Ectodermal cell (in vitro differentiated cells): ENCODE results near the gene SNAI3.

Experiments
- H3K27ac ChIP-seq: 2 replicates; pipeline ENCODE4 v1.7.0; 2013; ENCODE audit warnings: mild to moderate bottlenecking, low read depth, low read length; ENCODE audit not compliant: insufficient read depth, poor library complexity, severe bottlenecking
- H3K27me3 ChIP-seq: 2 replicates; pipeline ENCODE4 v1.7.0; 2013; ENCODE audit warnings: mild to moderate bottlenecking, low read length; ENCODE audit not compliant: insufficient read depth, control insufficient read depth, poor library complexity, severe bottlenecking
- H3K36me3 ChIP-seq: one replicate; pipeline ENCODE4 v1.7.0; 2013; ENCODE audit warnings: low read length; ENCODE audit not compliant: control insufficient read depth, insufficient read depth
- H3K4me1 ChIP-seq: one replicate; pipeline ENCODE4 v1.7.0; 2013; ENCODE audit warnings: low read length; ENCODE audit not compliant: control insufficient read depth, insufficient read depth
- H3K4me3 ChIP-seq: 2 replicates; pipeline ENCODE4 v1.7.0; 2013; ENCODE audit warnings: low read depth, low read length, control low read depth; ENCODE audit not compliant: insufficient read depth
- H3K9me3 ChIP-seq: 2 replicates; pipeline ENCODE4 v1.7.0; 2013; ENCODE audit warnings: mild to moderate bottlenecking, low read length, moderate library complexity; ENCODE audit not compliant: control insufficient read depth
- WGBS, 2 experiments: methylation state at CpG; one replicate each; pipeline ENCODE4 v1.1.7; 2013; ENCODE audit warnings: missing lambda C conversion rate in 2 of 2; 5-methylcytosine and 5-hydroxymethylcytosine counted together

The SNAI3 gene

GRCh38 chr16:88655733-88656281 is 30.5 kb downstream of the SNAI3 start:
- H3K9me3 ChIP-seq = no peaks in the 10 kb centered on the region
- no peak overlapping the region for H3K4me3 ChIP-seq
- WGBS, 2 experiments = 93% methylated on average over 29 of the region's 29 CpGs
- peaks cover 7% of the 10 kb centered on the region for H3K4me1 ChIP-seq
- H3K27me3 ChIP-seq = no peaks in the 10 kb centered on the region
- H3K27ac ChIP-seq = no peak overlapping the region
- H3K36me3 ChIP-seq = peaks cover 5% of the 10 kb centered on the region

- Histone ChIP-seq H3K4me1 (peaks cover 7% of the 10 kb centered on the region), H3K4me3 (no peak overlapping the region), H3K27ac (no peak overlapping the region), H3K36me3 (peaks cover 5% of the 10 kb centered on the region), H3K9me3 (no peaks in the 10 kb centered on the region), H3K27me3 (no peaks in the 10 kb centered on the region)
- 94 to 95% methylated on average over 50 of the region's 50 CpGs for WGBS, 2 experiments
These were observed 31.1 kb downstream of the SNAI3 start for GRCh38 chr16:88655053-88655732.

- Histone ChIP-seq H3K4me3 (no peak overlapping the region), H3K27me3 (no peaks in the 10 kb centered on the region), H3K27ac (no peak overlapping the region), H3K9me3 (no peaks in the 10 kb centered on the region), H3K4me1 (peaks cover 12% of the 10 kb centered on the region), H3K36me3 (peaks cover 5% of the 10 kb centered on the region)
- 93 to 95% methylated on average over 28 of the region's 28 CpGs for WGBS, 2 experiments
These were observed 31.8 kb downstream of the SNAI3 start for GRCh38 chr16:88654363-88655052.

- peaks cover 5% of the 10 kb centered on the region for H3K36me3 ChIP-seq
- no peak overlapping the region for H3K27ac ChIP-seq
- 92 to 93% methylated on average over 32 of the region's 32 CpGs for WGBS, 2 experiments
- H3K27me3 ChIP-seq = no peaks in the 10 kb centered on the region
- H3K4me3 ChIP-seq = no peak overlapping the region
- H3K4me1 ChIP-seq = peaks cover 14% of the 10 kb centered on the region
- H3K9me3 ChIP-seq = no peaks in the 10 kb centered on the region
These were observed 32.5 kb downstream of the SNAI3 start for GRCh38 chr16:88653596-88654362.

- peaks cover 5% of the 10 kb centered on the region for H3K36me3 ChIP-seq
- no peak overlapping the region for H3K27ac ChIP-seq
- no peaks in the 10 kb centered on the region for H3K9me3 ChIP-seq
- 95% methylated on average over 13 of the region's 13 CpGs for WGBS, 2 experiments
- no peak overlapping the region for H3K4me3 ChIP-seq
- H3K27me3 ChIP-seq = no peaks in the 10 kb centered on the region
- H3K4me1 ChIP-seq = peaks cover 14% of the 10 kb centered on the region
These were observed 33.2 kb downstream of the SNAI3 start for GRCh38 chr16:88653101-88653500.

GRCh38 chr16:88652762-88653063 is 33.6 kb downstream of the SNAI3 start:
- Histone ChIP-seq H3K4me3 (no peak overlapping the region), H3K27ac (no peak overlapping the region), H3K36me3 (peaks cover 5% of the 10 kb centered on the region), H3K4me1 (peaks cover 14% of the 10 kb centered on the region), H3K27me3 (no peaks in the 10 kb centered on the region), H3K9me3 (no peaks in the 10 kb centered on the region)
- 94 to 97% methylated on average over 8 of the region's 8 CpGs for WGBS, 2 experiments

GRCh38 chr16:88651989-88652761 is 34.1 kb downstream of the SNAI3 start:
- no peak overlapping the region for H3K4me3 ChIP-seq
- no peaks in the 10 kb centered on the region for H3K9me3 ChIP-seq
- H3K36me3 ChIP-seq = peaks cover 5% of the 10 kb centered on the region
- no peak overlapping the region for H3K27ac ChIP-seq
- no peaks in the 10 kb centered on the region for H3K27me3 ChIP-seq
- H3K4me1 ChIP-seq = peaks cover 14% of the 10 kb centered on the region
- WGBS, 2 experiments = 91 to 93% methylated on average over 29 of the region's 29 CpGs

DNA sequence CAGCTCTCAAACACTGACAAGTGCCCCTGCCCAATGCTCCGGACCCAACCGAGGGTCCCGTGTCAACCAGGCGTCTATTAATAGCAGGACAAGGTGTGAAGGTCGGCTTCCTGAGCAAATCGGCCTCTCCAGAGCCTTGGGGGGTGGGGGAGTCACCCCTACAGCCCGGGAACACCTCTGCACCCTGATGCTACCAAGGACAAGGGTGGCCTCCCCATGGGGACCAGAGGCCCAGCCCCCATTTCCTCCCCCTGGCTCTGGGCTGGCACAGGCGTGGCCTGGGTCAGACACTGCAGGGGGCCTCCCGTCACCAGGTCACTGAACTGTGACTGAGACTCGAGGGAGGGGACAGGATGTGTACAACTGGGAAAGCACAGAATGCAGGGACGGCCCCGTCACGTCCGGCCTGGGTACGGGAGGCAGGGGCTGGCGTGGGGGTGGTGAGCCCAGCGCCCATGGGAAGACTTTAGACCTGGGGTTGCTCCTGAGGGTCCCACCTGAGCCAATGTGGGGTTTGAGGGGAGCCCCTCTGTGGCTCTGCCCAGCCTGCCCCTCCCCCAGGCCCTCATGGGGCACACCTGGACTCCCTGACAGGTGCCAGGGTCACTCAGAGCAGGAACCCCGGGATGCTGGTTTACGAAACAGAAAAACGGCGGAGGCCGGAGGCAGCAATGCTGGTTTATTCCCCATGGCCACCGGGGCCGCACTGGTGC is 34.9 kb downstream of the SNAI3 start:
- Histone ChIP-seq H3K36me3 (peaks cover 5% of the 10 kb centered on the region), H3K4me3 (peak overlapping the region; percentile 74), H3K27ac (no peak overlapping the region), H3K9me3 (no peaks in the 10 kb centered on the region), H3K4me1 (peaks cover 14% of the 10 kb centered on the region), H3K27me3 (no peaks in the 10 kb centered on the region)
- 52 to 54% methylated on average over 24 of the region's 24 CpGs for WGBS, 2 experiments

- Histone ChIP-seq H3K4me1 (peaks cover 14% of the 10 kb centered on the region), H3K36me3 (peaks cover 5% of the 10 kb centered on the region), H3K27ac (no peak within 1 kb of the TSS), H3K4me3 (peak within 1 kb of the TSS; percentile 74), H3K27me3 (no peaks in the 10 kb centered on the region), H3K9me3 (no peaks in the 10 kb centered on the region)
- WGBS, 2 experiments = 0% methylated on average over 41 of the region's 41 CpGs
These were observed 35.5 kb downstream of the SNAI3 start, which contains the start of gene CYBA for GRCh38 chr16:88650749-88651275. CYBA (minus strand) TSS chr16:88651053; CDS start chr16:88651013, 40 bp downstream.
